Occipital lobe (tissue), 2 donors: ENCODE results near the gene IGHMBP2. TPM values are rescaled to one million over a fixed set of nuclear protein-coding genes. Genes with fewer than 3 reads are reported as not detected.
"Not testable (repeated sequence)": the region's sequence is repeated elsewhere in the genome, so short reads cannot be mapped to it uniquely, and the experiment has no call there.

Source experiments
- DNase-seq: peaks from one replicate; lab custom pipeline; 2025; lab: John Stamatoyannopoulos, UW
- total RNA-seq: library from RNA; depleted of rRNA; stranded (reverse); fragments of >200 nt; gene quantifications from one replicate; pipeline ENCODE4 v1.2.3, GENCODE V29; 2014

The IGHMBP2 gene
- total RNA-seq, 1 donor from 2014 or later: 8.1 TPM

- DNase-seq: no peak
These were observed 57.6 kb downstream of the IGHMBP2 start for GRCh38 chr11:68961245-68961644.

GRCh38 chr11:68962527-68963250 lies 59.0 kb downstream of the IGHMBP2 start:
- DNase-seq: no peak

GRCh38 chr11:68963779-68964178 lies 60.1 kb downstream of the IGHMBP2 start:
- no peak for DNase-seq

GRCh38 chr11:68965901-68966853 lies 62.5 kb downstream of the IGHMBP2 start:
- no peak for DNase-seq

GRCh38 chr11:68966894-68967780 lies 63.4 kb downstream of the IGHMBP2 start:
- DNase-seq: no peak

- DNase-seq: no peak
These were observed 64.9 kb downstream of the IGHMBP2 start for GRCh38 chr11:68968306-68969250.

- DNase-seq: no peak
These were observed 65.7 kb downstream of the IGHMBP2 start for GRCh38 chr11:68969386-68969785.

GRCh38 chr11:68970921-68971636 lies 67.4 kb downstream of the IGHMBP2 start:
- no peak for DNase-seq

- DNase-seq: no peak
These were observed 69.5 kb downstream of the IGHMBP2 start for GRCh38 chr11:68973219-68973618.

GRCh38 chr11:68973706-68974105 lies 70.0 kb downstream of the IGHMBP2 start:
- not testable (repeated sequence) for DNase-seq

- no peak for DNase-seq
These were observed 70.9 kb downstream of the IGHMBP2 start for GRCh38 chr11:68974421-68975194.

- no peak for DNase-seq
These were observed 72.4 kb downstream of the IGHMBP2 start for GRCh38 chr11:68976095-68976494.

GRCh38 chr11:68976563-68976962 lies 72.9 kb downstream of the IGHMBP2 start:
- no peak for DNase-seq

GRCh38 chr11:68977781-68978625 lies 74.3 kb downstream of the IGHMBP2 start:
- DNase-seq: no peak

- no peak for DNase-seq
These were observed 74.9 kb downstream of the IGHMBP2 start for GRCh38 chr11:68978626-68978930.

GRCh38 chr11:68978931-68979594 lies 75.4 kb downstream of the IGHMBP2 start:
- DNase-seq: no peak

GRCh38 chr11:68979931-68980775 lies 76.5 kb downstream of the IGHMBP2 start:
- DNase-seq: no peak
